ENCODE results near the gene GIMAP8. TPM values are rescaled to one million over a fixed set of nuclear protein-coding genes. Genes with fewer than 3 reads are reported as not detected.
"Not testable (repeated sequence)": the region's sequence is repeated elsewhere in the genome, so short reads cannot be mapped to it uniquely, and the experiment has no call there.

GIMAP8 gene
- polyA plus RNA-seq, 3 donors = 3.6 to 12.7 (median 12.1) TPM

GRCh38 chr7:150451833-150452461 lies 1.5 kb downstream of the GIMAP8 start:
- WGBS, 3 donors = 34 to 58% (median 37%) methylated on average over 8 of the region's 8 CpGs
- H3K27ac ChIP-seq (ENCODE audit: low read depth, low read length) = peak overlapping the region; percentile 58

- 72 to 90% (median 75%) methylated on average over 8 of the region's 8 CpGs for WGBS, 3 donors
These were observed 2.8 kb downstream of the GIMAP8 start for GRCh38 chr7:150453181-150453580.

GRCh38 chr7:150453892-150454291 lies 3.5 kb downstream of the GIMAP8 start:
- no peak overlapping the region for H3K27ac ChIP-seq (ENCODE audit: low read depth, low read length)

More at GRCh38 chr7:150453181-150453580, 2.8 kb downstream of the GIMAP8 start:
- no peak overlapping the region for H3K27ac ChIP-seq (ENCODE audit: low read depth, low read length)

GRCh38 chr7:150457064-150457463 lies 6.6 kb downstream of the GIMAP8 start:
- not testable (repeated sequence) for H3K27ac ChIP-seq (ENCODE audit: low read depth, low read length)
- WGBS, 3 donors = 77 to 95% (median 90%) methylated on average over 5 of the region's 5 CpGs

More at GRCh38 chr7:150453892-150454291, 3.5 kb downstream of the GIMAP8 start:
- 75 to 90% (median 88%) methylated on average over 5 of the region's 5 CpGs for WGBS, 3 donors

- H3K27ac ChIP-seq (ENCODE audit: low read depth, low read length) = no peak overlapping the region
- WGBS, 3 donors = 86 to 98% (median 88%) methylated on average over 1 of the region's 1 CpG
These were observed 7.8 kb downstream of the GIMAP8 start for GRCh38 chr7:150458235-150458634.

- WGBS, 3 donors = 80 to 84% (median 83%) methylated on average over 1 of the region's 1 CpG
- H3K27ac ChIP-seq (ENCODE audit: low read depth, low read length) = no peak overlapping the region
These were observed 8.3 kb downstream of the GIMAP8 start for GRCh38 chr7:150458756-150459155.

GRCh38 chr7:150461520-150461919 lies 11.1 kb downstream of the GIMAP8 start:
- no peak overlapping the region for H3K27ac ChIP-seq (ENCODE audit: low read depth, low read length)
- 79 to 98% (median 93%) methylated on average over 1 of the region's 1 CpG for WGBS, 3 donors

- H3K27ac ChIP-seq (ENCODE audit: low read depth, low read length) = no peak overlapping the region
These were observed 12.0 kb downstream of the GIMAP8 start for GRCh38 chr7:150462413-150462812.

GRCh38 chr7:150463461-150463860 lies 13.0 kb downstream of the GIMAP8 start:
- WGBS, 3 donors = 79 to 91% (median 82%) methylated on average over 1 of the region's 1 CpG
- H3K27ac ChIP-seq (ENCODE audit: low read depth, low read length) = no peak overlapping the region

GRCh38 chr7:150464962-150465361 lies 14.5 kb downstream of the GIMAP8 start:
- no peak overlapping the region for H3K27ac ChIP-seq (ENCODE audit: low read depth, low read length)
- 65 to 82% (median 80%) methylated on average over 1 of the region's 1 CpG for WGBS, 3 donors

- 96 to 100% (median 97%) methylated on average over 2 of the region's 2 CpGs for WGBS, 3 donors
These were observed 15.0 kb downstream of the GIMAP8 start for GRCh38 chr7:150465414-150465813.

GRCh38 chr7:150466477-150466876 lies 16.0 kb downstream of the GIMAP8 start:
- WGBS, 3 donors = 57 to 72% (median 58%) methylated on average over 6 of the region's 6 CpGs
- no peak overlapping the region for H3K27ac ChIP-seq (ENCODE audit: low read depth, low read length)

More at GRCh38 chr7:150465414-150465813, 15.0 kb downstream of the GIMAP8 start:
- H3K27ac ChIP-seq (ENCODE audit: low read depth, low read length) = no peak overlapping the region

- H3K27ac ChIP-seq (ENCODE audit: low read depth, low read length) = no peak overlapping the region
These were observed 17.8 kb downstream of the GIMAP8 start for GRCh38 chr7:150468241-150468640.

GRCh38 chr7:150471886-150472285 lies 21.5 kb downstream of the GIMAP8 start:
- WGBS, 3 donors = 55 to 77% (median 67%) methylated on average over 5 of the region's 5 CpGs
- H3K27ac ChIP-seq (ENCODE audit: low read depth, low read length) = no peak overlapping the region

More at GRCh38 chr7:150468241-150468640, 17.8 kb downstream of the GIMAP8 start:
- 81 to 91% (median 88%) methylated on average over 3 of the region's 3 CpGs for whole genome bisulfite sequencing, 3 donors

GRCh38 chr7:150473902-150474301 lies 23.5 kb downstream of the GIMAP8 start:
- H3K27ac ChIP-seq (ENCODE audit: low read depth, low read length) = no peak overlapping the region
- 68 to 84% (median 73%) methylated on average over 7 of the region's 7 CpGs for WGBS, 3 donors

GRCh38 chr7:150476285-150476684 lies 25.9 kb downstream of the GIMAP8 start:
- H3K27ac ChIP-seq (ENCODE audit: low read depth, low read length) = no peak overlapping the region
- WGBS, 3 donors = 89 to 93% (median 93%) methylated on average over 3 of the region's 3 CpGs

GRCh38 chr7:150476819-150477631 lies 26.6 kb downstream of the GIMAP8 start:
- 80 to 90% (median 88%) methylated on average over 25 of the region's 25 CpGs for WGBS, 3 donors
- no peak overlapping the region for H3K27ac ChIP-seq (ENCODE audit: low read depth, low read length)

- 53 to 62% (median 61%) methylated on average over 3 of the region's 3 CpGs for WGBS, 3 donors
- no peak overlapping the region for H3K27ac ChIP-seq (ENCODE audit: low read depth, low read length)
These were observed 28.7 kb downstream of the GIMAP8 start for GRCh38 chr7:150479023-150479716.
